Right lung (tissue), 5 donors: ENCODE data around the gene ZNF214. TPM values are rescaled to one million over a fixed set of nuclear protein-coding genes. Genes with fewer than 3 reads are reported as not detected.
"Not testable (repeated sequence)": the region's sequence is repeated elsewhere in the genome, so short reads cannot be mapped to it uniquely, and the experiment has no call there.

Experiments used
- DNase-seq, 2 donors: peaks; one replicate each; pipeline ENCODE4 v3.0.0-alpha.2; 2013
- polyA plus RNA-seq, 5 donors: library from polyadenylated mRNA; unstranded; fragments of 120-200 nt; gene quantifications; one replicate each; pipeline versions ENCODE4 v1.2.1 to v1.2.3, GENCODE V29; 2013; ENCODE audit warnings: inconsistent platforms in 1 of 5, low replicate concordance in 1 of 5; ENCODE audit not compliant: insufficient read length in 5 of 5, insufficient read depth in 1 of 5

The ZNF214 gene
- polyA plus RNA-seq, 5 donors, result 6.8 to 11.6 (median 9.4) TPM

DNA sequence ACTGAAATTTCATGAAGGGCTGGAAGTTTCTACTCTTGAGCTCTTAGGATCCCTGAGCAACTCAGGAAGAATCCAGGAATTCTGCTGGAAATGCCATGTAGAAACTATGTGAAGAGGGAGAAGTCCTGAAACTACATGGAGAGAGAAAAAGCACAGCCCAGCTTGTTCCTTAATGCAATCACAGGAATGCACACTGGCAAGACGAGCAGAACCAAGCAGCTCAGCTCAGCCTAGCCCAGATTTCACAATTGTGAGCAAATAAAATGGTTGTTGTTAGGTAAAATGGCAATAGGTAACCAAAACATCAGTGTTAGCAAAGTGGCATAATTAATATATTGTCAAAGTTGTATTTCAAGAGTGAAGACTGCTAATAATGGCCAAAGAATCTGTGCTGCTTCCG is 28.1 kb downstream of the ZNF214 start:
- DNase-seq, result no peak

DNA sequence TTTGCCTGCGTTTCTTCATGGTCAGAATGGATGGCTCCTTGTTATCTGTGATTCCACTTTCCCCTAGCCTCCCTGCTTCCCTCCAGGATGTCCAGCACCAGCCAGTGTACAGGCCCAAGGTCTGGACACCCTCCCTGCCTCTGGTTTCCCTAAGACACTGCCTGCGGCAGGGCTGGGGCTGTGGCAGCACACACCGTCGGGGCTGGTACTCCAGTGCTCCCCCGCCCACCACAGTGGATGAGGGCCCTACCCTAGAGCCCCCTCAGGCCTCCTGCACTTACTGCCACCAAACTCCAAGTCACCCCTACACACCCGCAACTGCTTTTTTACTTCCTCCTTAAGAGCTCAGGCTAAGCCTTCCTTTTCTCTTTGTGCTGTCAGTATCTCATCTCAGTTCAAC is 28.9 kb downstream of the ZNF214 start:
- DNase-seq, result no peak

DNA sequence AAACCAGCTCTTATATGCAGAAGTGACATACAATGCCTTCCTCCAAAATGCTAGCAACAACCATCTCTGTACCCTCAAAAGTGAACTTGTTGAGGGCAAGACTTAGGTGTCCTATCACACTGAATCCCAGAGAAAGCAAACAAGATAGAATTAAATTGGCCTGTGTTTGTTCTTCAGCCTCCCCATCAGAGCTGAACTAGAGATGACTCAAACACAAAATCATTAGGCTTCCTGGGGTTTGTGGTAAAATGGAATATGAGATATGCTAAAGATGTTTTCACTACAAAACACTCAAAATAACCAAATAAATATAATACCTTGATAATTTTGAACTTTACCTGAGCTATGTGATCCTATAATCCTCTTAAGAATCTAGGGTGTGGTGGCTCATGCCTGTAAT is 31.6 kb downstream of the ZNF214 start:
- no peak for DNase-seq

DNA sequence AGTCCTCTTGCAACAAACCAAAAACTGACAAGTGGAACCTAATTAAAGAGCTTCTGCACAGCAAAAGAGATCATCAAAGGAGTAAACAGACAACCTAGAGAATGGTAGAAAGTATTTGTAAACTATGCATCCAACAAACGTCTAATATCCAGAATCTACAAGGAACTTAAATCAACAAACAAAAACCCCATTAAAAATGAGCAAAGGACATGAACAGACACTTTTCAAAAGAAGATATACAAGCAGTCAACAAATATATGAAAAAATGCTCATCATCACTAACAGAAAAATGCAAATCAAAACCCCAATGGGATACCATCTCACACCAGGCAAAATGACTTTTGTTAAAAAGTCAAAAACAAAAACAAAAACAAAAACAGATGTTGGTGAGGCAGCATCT is 33.7 kb downstream of the ZNF214 start:
- DNase-seq, result no peak

DNA sequence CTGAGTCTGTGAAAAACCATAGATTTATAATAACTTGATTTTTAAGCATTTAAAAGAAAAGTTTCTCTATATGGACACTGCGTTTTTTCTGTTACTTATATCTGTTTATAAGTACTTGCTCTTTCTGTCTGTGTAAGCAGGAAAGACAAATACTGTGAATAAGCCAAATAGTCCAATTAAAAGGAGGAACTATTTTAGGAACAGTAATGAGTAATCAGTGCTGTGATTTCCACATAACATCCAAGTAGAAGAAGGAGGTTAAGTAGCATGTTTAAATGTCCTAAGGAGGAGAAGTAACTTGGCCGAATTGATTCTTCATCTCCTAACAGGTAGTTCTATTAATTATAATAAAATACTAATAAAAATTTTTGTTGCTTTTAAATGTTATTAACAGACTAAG is 40.8 kb downstream of the ZNF214 start:
- no peak for DNase-seq

DNA sequence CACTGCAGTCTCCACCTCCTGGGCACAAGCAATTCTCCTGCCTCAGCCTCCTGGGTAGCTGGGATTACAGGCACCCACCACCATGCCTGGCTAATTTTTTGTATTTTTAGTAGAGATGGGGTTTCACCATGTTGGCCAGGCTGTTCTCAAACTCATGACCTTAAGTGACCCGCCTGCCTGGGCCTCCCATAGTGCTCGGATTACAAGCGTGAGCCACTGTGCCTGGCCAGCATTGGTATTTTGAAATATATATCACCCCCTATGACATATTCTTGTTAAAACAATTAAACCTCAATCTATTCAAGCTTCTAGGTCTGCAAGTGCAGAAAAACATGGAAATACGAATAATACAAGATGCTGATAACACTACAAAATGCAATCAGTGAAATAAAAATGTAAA is 50.3 kb downstream of the ZNF214 start:
- DNase-seq, result not testable (repeated sequence)

DNA sequence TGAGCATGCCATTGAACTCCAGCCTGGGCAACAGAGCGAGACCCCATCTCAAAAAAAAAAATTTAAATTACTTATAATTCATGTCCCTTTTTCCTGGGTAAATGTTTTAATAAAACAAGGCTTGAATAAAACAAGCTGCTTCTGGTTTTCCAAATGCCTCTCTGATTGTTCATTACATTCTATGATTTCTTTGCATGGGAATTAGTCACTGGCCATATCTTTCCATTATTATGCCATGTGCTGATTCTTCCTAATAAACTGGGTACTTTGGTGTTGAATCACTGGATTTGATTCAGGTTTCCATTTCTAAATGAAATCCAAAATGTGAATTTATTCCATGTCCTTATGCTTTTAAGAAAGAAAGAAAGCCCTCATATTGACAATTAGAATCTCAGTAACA is 51.3 kb downstream of the ZNF214 start:
- no peak for DNase-seq

DNA sequence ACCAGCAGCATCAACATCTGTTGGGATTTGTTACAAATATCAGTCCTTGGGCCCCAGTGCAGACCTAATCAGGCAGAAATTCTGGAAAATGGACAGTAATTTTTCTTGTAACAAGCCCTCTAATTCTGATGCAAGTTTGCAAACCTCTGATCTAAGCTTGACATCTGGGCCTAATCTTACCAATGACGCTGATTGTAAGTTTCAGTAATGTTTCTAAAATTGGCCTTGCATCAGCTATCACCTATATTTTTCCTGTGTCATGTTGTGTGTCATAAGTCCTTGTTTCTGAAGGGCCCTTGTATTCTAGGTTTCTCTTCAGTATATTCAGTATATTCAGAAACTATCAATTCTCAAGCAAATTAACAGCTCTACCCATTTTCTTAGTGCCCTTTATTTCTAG is 57.5 kb downstream of the ZNF214 start:
- no peak for DNase-seq

DNA sequence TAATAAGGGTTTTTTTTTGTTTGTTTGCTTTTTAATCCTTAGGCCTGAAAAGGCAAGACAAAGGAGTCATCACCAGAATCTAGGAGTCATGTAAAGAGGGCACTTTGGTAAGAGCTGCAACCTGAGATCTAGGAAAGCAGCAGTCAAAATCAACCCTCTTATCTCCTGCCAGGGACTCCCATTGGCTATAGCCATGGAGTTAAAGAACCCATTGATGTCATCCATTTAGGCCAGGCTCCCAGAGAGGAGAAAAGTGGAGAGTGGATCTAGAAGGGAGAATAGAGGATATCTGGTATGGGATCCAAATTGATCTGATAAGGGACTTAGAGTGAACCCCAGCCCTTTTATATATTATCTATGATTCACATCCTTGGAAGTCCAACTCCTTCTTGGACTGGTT is 58.0 kb downstream of the ZNF214 start:
- DNase-seq, result no peak

DNA sequence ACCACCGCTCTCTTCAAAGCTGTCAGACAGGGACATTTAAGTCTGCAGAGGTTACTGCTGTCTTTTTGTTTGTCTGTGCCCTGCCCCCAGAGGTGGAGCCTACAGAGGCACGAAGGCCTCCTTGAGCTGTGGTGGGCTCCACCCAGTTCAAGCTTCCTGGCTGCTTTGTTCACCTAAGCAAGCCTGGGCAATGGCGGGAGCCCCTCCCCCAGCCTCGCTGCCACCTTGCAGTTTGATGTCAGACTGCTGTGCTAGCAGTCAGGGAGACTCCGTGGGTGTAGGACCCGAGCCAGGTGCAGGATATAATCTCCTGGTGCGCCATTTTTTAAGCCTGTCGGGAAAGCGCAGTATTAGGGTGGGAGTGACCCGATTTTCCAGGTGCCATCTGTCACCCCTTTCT is 65.9 kb downstream of the ZNF214 start:
- not testable (repeated sequence) for DNase-seq

Other genes starting within 250 kb of the ZNF214 start
- under 1 TPM in 1 of 5 donors, not detected in 4; 0.09 TPM for gene OR2AG2, start 248.4 kb downstream of the ZNF214 start, polyA plus RNA-seq
- gene OR2AG1, start 237.3 kb downstream of the ZNF214 start, polyA plus RNA-seq, result under 1 TPM; 0.03 to 0.05 (median 0.05) TPM
- under 1 TPM in 1 of 5 donors, not detected in 4; 0.07 TPM for gene OR6A2, start 220.7 kb downstream of the ZNF214 start, polyA plus RNA-seq
- not detected for gene OR10A5, start 174.7 kb downstream of the ZNF214 start, polyA plus RNA-seq
- under 1 TPM in 1 of 5 donors, not detected in 4; 0.04 TPM for gene OR10A2, start 157.3 kb downstream of the ZNF214 start, polyA plus RNA-seq
- not detected for gene OR10A4, start 143.7 kb downstream of the ZNF214 start, polyA plus RNA-seq
- gene OR2D2, start 127.8 kb downstream of the ZNF214 start, polyA plus RNA-seq, result not detected
- not detected for gene OR2D3, start 99.3 kb downstream of the ZNF214 start, polyA plus RNA-seq
- 1 to 10 TPM in 4 of 5 donors, under 1 TPM in 1; 0.77 to 2.4 (median 1.4) TPM for gene ZNF215, start 93.9 kb downstream of the ZNF214 start, polyA plus RNA-seq
- under 1 TPM; 0.04 to 0.27 (median 0.24) TPM for gene NLRP14, start 133 bp upstream of the ZNF214 start, polyA plus RNA-seq
- gene RBMXL2, start 68.7 kb upstream of the ZNF214 start, polyA plus RNA-seq, result under 1 TPM in 2 of 5 donors, not detected in 3; 0.06 to 0.09 TPM
- under 1 TPM; 0.12 to 0.16 (median 0.14) TPM for gene SYT9, start 231.6 kb upstream of the ZNF214 start, polyA plus RNA-seq